Activated naive CD4-positive, alpha-beta T cell (primary cell): ENCODE results near the gene MYO3A.
"Not testable (repeated sequence)": the region's sequence is repeated elsewhere in the genome, so short reads cannot be mapped to it uniquely, and the experiment has no call there.

Experiments used
- DNase-seq, 4 experiments: peaks; one replicate each; lab custom pipeline; 2025; lab: John Stamatoyannopoulos, UW

MYO3A gene

GRCh38 chr10:25974897-25975459 lies 40.9 kb downstream of the MYO3A start:
- no peak for DNase-seq

- DNase-seq, result no peak
Measured at GRCh38 chr10:25978771-25979170, 44.7 kb downstream of the MYO3A start.

GRCh38 chr10:25982107-25982506 lies 48.1 kb downstream of the MYO3A start:
- DNase-seq, result no peak

GRCh38 chr10:25988583-25988982 lies 54.6 kb downstream of the MYO3A start:
- no peak for DNase-seq

GRCh38 chr10:25989951-25990350 lies 55.9 kb downstream of the MYO3A start:
- no peak for DNase-seq

GRCh38 chr10:25999295-25999981 lies 65.4 kb downstream of the MYO3A start:
- no peak for DNase-seq

- no peak for DNase-seq
Measured at GRCh38 chr10:26000971-26001370, 66.9 kb downstream of the MYO3A start.

GRCh38 chr10:26002466-26002865 lies 68.4 kb downstream of the MYO3A start:
- DNase-seq, result not testable (repeated sequence)

- DNase-seq, result no peak
Measured at GRCh38 chr10:26015092-26015491, 81.1 kb downstream of the MYO3A start.

- no peak for DNase-seq
Measured at GRCh38 chr10:26022831-26023230, 88.8 kb downstream of the MYO3A start.

- DNase-seq, result no peak
Measured at GRCh38 chr10:26024303-26024702, 90.3 kb downstream of the MYO3A start.

GRCh38 chr10:26025523-26025922 lies 91.5 kb downstream of the MYO3A start:
- DNase-seq, result no peak

GRCh38 chr10:26029858-26030257 lies 95.8 kb downstream of the MYO3A start:
- DNase-seq, result no peak

- no peak for DNase-seq
Measured at GRCh38 chr10:26031300-26031699, 97.3 kb downstream of the MYO3A start.

- DNase-seq, result no peak
Measured at GRCh38 chr10:26043469-26043868, 109.4 kb downstream of the MYO3A start.

- no peak for DNase-seq
Measured at GRCh38 chr10:26044141-26044749, 110.2 kb downstream of the MYO3A start.

GRCh38 chr10:26046073-26046700 lies 112.2 kb downstream of the MYO3A start:
- no peak for DNase-seq

- DNase-seq, result no peak
Measured at GRCh38 chr10:26048756-26049155, 114.7 kb downstream of the MYO3A start.

- no peak for DNase-seq
Measured at GRCh38 chr10:26052326-26052725, 118.3 kb downstream of the MYO3A start.

- DNase-seq, result no peak
Measured at GRCh38 chr10:26057466-26057865, 123.4 kb downstream of the MYO3A start.

GRCh38 chr10:26064106-26064505 lies 130.1 kb downstream of the MYO3A start:
- DNase-seq, result no peak

- no peak for DNase-seq
Measured at GRCh38 chr10:26067680-26068079, 133.7 kb downstream of the MYO3A start.

- not testable (repeated sequence) for DNase-seq
Measured at GRCh38 chr10:26080971-26081370, 146.9 kb downstream of the MYO3A start.
